GM19043 (cell line): ENCODE data around the gene DCTPP1.
A peak's percentile ranks its signal among the peaks of the same experiment; 100 is the strongest.

Experiments used
- ATAC-seq: cut with Tn5 transposase; IDR thresholded peaks from one replicate; pipeline ENCODE4 v1.9.1; 2021; ENCODE audit warnings: low read depth; ENCODE audit not compliant: unreplicated experiment

Gene DCTPP1

DNA sequence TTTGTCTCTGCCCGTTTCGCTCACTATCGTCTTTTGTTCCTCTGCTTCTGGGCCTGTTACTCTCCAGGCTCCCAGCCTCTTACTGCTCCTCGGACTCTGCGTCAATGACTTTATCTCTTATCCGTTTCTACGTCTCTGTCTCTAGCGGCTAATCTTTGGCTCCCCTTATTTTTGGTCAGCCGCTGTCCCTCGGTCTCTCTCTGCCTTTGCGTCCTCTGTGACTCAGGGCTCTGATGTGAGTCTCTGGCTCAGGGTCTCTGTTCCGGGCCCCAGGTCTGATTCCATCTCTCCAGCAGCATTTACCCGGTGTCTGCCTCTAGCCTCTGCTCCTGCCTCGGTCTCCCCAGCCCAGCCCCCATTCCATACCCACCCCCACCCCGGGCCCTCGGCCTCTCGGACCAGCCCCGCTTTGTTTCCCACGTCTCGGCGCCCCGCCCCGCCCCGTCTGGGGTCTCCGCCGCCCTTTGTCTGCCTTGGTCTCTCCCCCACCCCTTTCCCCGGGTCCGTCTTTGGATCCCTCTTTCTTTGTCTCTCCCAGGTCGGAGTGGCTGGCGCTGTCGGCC, 35.2 kb downstream of the DCTPP1 start:
- ATAC-seq, result peak; percentile 13

DNA sequence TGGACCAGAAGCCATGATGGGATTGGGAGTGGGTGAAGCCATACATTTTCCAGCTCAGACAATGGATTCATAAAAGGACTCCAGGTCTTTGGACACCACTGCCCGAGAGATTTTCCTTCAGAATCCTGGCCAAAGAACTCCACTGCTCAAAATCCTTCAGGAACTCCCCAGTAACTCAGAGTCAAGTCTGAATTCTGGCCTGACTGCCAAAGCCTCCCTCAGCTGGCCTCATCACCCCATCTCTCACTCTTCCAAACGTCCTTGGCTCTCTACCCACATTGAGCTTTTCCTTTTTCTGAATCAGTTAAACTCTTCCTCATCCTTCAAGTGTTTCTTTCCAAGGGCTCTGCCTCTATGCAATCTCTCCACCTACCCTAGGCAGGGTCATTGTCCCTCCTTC, 46.3 kb downstream of the DCTPP1 start:
- ATAC-seq, result no peak

DNA sequence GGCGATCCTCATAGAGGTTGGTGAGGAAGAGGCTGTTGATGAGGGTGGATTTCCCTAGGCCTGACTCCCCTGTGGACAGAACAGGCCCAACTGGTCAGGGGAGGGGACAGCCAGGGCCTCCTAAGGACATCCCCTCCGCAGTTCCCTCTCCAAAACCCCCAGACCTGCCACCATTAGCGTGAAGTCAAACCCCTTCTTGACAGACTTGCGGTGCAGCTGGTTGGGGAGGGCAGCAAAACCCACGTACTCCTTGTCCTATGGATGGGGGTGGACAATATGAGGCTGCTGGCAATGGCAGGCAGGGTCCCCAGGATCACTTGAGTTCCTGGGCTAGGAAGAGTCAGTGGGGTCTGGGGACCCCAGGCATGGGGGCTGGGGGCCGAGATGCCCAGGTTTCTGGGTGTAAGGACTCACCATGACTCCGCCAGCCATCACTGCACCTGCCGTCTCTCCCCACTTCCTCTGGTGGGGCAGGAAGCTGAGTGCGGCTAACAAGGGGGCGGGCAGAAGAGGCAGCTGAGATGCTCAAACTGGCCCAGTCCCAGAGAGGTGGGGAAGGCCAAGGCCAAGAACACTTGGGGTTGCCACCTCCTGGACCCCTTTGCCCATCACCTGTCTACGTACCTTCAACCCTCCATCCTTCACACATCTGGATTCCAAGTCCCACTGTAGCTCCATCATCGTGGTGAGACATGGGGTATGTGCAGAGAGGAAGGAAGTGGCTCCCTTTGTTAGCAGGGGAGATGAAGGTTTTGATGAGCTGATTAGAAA, 47.5 kb downstream of the DCTPP1 start, which contains the start of gene SEPTIN1:
TSS of gene SEPTIN1 (minus strand) at position 451 of the 771 bp plus-strand sequence. CDS start at position 432, 19 bp downstream.
- ATAC-seq, result no peak

DNA sequence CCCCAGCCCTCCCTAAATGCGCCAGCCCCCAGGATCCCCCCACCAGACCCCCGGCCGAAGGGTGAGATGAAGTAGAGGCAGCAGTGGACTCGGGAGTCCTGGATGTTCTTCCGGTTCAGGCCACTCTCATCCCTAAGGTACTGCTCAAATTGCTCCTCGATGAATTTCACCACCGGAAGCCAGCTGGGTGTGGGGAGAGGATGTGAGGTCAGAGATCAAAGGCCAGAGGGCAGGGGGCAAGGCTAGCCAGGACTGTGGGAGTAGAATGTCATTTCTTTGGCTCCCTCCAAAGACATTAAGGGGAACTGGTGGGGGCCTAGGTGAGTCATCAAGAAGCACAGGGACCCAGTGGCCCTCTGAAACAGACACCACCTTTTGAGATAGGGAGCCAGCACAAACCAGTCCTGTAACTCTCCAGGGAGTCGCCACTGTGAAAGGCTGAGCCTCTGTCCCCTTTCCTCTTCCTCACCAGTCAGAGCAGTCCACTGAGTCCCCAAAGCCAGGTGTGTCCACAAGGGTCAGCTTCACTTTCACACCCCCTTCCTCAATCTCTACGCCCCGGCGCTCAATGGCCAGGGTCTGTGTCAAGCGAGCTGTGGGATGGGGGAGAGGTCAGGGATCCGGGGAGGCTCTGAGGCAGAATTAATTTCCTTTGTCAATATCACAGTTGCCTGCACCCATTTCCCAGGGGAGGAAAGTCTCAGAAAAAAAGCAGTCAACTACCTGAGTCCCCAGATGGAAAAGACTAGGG, 48.4 kb downstream of the DCTPP1 start:
- no peak for ATAC-seq

DNA sequence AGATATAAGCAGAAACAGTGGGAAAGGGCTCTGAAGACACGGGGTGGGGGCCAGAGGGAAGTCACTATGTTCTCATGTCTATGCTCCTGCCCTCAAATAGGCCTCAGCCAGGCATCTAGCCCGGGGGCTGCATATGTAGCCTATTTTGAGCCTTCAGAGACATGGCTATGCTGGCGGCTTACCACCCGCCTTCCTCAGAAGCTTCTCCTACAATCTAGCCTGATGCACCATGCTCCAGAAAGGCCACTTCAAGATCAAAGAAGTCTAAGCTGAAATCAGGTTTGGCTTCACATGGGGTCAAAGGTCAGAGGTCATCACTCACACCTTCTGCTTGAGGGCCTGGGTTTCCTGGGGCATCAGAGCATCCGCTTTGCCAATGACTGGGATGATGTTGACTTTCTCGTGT, 49.0 kb downstream of the DCTPP1 start:
- ATAC-seq, result no peak

DNA sequence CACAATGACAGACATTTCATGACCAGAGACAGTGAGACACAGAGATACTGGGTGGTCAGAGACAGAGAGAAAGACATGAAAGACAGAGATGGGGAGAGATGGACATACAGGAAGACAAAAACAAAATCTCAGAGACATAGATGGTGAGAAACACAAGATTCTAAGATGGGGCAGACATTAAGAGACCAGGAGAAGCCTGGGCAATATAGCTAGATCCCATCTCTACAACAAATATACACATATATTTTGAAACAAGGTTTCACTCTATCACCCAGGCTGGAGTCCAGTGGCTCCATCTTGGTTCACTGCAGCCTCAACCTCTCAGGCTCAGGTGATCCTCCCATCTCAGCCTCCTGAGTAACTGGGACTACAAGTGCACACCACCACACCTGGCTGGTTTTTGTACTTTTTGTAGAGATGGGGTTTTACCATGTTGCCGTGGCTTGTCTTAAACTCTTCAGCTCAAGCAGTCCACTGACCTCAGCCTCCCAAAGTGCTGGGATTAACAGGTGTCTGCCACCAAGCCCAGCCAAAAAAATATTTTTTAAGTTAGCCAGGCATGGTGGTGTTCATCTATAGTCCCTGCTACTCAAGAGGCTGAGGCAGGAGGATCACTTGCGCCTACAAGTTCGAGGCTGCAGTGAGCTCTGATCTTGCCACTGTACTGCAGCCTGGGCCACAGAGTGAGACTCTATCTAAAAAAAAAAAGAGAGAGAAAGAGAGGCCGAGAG, 49.6 kb downstream of the DCTPP1 start:
- ATAC-seq, result no peak

DNA sequence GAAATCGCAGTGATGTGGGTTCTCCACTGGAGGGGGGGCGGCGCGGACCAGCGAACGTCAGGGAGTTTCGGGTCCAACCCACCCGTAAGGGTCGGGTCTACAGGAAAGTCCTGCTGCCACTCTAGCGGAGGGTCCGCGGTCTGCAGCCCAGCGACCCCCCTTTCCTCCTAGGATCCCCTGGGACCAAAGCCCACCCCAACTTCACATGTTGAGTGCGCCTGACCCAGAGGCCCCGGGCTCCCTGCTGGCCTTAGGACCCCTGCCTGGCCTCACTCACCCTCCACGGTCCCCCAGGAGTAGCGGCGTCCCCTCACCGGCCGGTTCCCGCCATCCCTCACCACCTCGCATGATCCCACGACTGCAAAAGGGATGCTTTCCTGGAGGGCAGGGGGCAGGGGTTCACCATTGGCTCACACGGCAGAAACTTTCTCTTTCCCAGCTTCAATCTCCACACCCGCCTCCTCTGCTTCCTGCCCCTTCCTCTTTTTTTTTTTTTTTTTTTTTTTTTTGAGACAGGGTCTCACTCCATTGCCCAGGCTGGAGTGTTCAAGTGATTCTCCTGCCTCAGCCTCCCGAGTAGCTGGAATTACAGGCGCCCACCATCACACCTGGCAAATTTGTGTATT, 50.6 kb downstream of the DCTPP1 start:
- no peak for ATAC-seq

DNA sequence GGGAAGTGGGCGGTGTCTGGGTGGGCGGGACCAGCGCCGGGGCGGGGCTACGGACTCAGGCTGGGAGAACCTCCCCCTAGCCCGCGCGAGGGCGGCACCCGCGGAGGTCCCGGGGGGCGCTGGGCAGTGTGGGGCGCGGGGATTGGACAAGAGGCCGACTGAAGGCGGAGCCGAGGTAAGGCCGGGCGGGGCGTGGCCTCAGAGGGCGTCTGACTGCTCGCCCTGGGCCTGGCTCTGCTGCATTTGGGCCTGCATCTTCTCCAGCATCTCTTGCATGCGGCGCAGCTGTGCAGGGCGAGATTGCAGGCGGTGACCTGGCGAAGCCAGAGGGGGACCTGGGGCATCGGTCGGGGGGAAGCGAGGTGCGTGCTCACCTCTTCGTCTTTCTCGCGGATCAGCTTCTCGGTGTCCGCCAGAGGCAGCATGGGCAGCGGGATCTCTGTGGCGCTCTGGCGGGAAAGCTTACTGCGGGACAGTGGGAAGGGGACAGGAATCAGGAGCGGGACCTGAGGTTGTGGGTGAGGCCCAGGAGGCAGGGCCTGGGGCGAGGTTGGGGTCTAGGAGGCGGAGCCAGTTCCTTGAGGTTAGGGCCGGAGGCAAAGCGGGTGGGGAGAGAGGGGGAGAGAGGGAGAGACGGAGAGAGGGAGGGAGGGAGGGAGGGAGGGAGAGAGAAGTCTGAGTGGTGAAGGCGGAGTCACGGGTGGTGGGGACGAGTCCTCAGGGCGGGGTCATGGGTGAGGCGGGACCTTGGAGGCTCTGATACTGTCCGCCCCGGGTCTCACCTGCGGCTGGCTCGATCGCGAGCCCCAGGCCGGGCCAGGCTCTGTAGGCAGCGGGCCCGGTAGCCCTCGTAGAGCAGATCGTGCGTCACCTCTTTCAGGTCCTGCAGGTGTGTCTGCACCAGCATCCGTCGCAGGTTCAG, 51.3 kb downstream of the DCTPP1 start:
- ATAC-seq, result peak; percentile 75

DNA sequence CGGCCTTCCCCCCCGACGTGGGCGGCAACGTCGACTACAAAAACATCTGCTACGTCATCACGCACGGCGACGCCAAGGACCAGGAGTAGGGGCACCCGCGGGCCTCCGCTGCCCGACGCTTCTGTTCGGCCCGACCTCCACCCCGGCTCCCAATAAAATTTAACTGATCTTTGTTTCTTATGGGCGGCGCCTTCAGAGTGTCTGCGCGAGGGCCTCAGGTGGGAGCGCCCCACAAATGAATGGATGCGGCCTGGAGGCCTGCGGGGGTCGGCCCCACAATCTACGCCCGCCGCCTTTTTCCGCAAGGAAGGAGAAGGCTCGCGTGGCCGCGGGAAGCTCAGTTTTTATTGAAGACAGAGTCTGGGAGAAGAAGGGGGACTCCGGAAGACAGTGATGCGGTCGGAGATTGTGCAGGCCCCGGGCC, 52.0 kb downstream of the DCTPP1 start:
- peak; percentile 21 for ATAC-seq

DNA sequence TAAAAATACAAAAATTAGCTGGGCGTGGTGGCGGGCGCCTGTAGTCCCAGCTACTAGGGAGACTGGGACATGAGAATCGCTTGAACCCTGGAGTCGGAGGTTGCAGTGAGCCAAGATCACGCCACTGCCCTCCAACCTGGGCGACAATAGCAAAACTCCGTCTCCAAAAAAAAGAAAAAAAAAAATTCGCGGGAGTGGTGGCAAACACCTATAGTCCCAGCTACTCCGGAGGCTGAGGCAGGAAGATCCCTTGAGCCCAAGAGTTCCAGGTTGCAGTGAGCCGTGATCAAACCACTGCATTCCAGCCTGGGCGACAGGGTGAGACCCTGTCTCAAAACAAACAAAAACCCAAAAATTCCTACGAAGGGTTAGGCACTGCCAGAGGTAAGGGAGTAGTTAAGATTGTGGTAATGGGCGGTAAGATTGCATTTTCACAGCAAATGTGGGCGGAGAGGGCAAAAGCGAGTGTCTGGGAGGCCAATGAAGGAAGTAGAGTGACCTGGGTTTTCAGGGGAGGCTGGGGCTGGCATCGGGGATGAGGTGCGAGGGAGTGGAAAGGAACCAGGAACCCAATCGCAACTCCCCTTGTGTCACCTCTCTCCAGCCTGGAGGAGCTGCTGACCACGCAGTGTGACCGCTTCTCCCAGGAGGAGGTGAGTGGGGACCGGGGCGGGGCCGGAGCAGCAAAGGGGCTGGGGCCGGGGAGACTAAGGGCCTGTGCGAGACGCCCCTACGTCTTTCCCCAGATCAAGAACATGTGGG, 52.6 kb downstream of the DCTPP1 start:
- no peak for ATAC-seq

DNA sequence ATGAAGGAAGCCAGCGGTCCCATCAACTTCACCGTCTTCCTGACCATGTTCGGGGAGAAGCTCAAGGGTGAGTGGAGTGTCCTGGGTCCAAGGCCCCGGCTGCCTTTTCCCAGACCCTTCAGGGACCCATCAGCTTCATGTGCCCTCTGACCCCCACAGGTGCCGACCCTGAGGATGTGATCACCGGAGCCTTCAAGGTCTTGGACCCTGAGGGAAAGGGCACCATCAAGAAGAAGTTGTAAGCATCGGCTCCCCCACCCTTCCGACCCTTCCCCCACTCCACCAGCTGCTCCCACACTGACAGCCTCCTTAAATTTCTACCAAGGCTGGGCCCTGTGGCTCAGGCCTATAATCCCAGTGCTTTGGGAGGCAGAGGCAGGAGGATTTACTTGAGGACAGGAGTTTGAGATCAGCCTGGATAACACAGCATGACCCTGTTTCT, 53.3 kb downstream of the DCTPP1 start:
- no peak for ATAC-seq

DNA sequence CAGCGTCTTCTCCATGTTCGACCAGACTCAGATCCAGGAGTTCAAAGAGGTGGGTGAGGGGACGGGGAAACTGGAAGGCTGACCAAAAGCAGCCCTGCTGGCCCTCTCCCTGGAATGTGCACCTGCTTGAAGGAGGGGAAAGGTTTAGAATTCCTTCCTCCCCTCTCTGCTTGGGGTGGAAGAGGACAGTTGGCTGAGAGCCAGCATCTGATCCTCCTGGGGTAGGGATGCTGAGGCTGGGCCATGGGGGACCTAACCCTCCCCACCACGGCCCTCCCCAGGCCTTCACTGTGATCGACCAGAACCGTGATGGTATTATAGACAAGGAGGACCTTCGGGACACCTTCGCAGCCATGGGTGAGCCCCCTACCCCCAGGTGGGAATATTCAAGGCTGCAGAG, 54.0 kb downstream of the DCTPP1 start:
- no peak for ATAC-seq

DNA sequence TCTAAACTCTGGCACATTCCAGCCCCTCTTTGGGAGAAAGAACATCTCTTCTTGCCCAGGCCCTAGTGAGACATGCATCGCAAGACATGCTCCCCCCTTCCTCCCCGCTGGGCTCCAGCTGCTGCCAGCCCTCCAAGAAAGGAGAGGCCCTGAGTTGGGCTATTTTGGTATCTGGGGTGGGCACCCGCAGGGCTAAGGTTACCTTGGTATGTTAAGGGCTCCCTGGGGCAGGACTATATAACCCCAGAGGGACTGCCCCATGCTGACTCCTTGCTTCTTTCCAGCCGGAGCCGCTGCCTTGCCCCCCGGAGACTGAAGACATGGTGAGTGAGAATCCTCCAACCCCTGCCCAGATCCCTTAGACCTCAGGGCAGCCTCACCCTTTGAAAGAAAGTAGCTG, 55.3 kb downstream of the DCTPP1 start, which contains the start of gene MYL11:
TSS of gene MYL11 (plus strand) at position 265 of the 400 bp plus-strand sequence. CDS start at position 321, 56 bp downstream.
- no peak for ATAC-seq
